ENCODE data around the gene GNAT2.

DNA sequence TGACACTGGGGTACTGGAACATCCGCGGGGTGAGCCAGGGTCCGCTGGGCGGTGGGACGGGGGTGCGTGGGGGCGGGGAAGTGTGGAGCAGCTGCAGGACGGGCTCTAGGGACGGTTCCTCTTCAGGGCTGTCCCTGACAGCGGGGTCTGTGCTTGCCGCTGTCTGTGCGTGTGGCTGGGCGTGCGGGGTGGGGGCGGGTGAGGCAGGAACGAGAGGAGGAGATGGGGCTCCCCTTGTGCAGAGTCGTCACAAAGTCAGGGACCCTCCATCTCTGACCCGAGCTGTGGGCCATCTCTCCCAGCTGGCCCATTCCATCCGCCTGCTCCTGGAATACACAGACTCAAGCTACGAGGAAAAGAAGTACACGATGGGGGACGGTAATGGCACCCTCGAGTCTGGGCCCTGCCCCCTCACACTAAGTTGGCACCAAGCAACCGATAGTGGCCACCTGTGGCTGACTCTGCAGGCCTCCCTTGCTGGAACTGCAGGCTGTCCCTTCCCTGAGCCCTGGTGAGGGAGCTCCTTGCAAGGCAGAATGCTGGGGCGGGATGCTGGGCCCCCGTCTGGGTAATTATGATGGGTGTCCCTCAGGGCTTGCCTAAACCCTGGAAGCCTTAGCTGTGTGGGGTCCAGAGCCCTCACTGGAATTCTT lies 48.8 kb upstream of the GNAT2 start:
- TF ChIP-seq, protein P1, sequence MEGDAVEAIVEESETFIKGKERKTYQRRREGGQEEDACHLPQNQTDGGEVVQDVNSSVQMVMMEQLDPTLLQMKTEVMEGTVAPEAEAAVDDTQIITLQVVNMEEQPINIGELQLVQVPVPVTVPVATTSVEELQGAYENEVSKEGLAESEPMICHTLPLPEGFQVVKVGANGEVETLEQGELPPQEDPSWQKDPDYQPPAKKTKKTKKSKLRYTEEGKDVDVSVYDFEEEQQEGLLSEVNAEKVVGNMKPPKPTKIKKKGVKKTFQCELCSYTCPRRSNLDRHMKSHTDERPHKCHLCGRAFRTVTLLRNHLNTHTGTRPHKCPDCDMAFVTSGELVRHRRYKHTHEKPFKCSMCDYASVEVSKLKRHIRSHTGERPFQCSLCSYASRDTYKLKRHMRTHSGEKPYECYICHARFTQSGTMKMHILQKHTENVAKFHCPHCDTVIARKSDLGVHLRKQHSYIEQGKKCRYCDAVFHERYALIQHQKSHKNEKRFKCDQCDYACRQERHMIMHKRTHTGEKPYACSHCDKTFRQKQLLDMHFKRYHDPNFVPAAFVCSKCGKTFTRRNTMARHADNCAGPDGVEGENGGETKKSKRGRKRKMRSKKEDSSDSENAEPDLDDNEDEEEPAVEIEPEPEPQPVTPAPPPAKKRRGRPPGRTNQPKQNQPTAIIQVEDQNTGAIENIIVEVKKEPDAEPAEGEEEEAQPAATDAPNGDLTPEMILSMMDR (conservative IDR thresholded peaks at IDR 0.05 in 1 of 2, IDR thresholded peaks at IDR 0.05 in 1 of 2; ENCODE audit: low read depth in 1 of 2, low read length in 2 of 2), result no peak
- TF ChIP-seq EZH2 (IDR thresholded peaks at IDR 0.05; ENCODE audit: low read length, missing control alignments), result no peak
